ENCODE measurements around the gene ACOT7.
"Not testable (repeated sequence)": the region's sequence is repeated elsewhere in the genome, so short reads cannot be mapped to it uniquely, and the experiment has no call there.

The ACOT7 gene

DNA sequence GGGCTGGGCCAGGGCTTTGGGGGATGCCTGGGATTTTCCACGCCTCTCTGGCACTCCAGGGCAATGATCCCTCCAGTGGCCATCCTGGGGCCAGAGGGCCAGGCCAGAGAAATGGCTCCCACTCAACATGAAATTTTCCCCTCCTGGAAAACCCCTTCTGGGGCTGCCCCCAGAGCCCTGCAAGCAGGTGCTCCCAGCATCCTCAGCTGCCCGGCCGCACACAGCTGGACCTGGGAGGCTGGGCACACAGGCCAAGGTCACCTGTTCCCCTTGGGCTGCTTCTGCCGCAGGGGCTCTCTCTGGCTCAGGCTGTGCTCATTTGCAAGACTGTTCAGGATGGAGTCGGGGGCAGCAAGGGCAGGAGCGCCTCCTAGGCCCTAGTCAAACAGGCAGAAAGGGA lies 34.9 kb upstream of the ACOT7 start:
- H3K4me3 ChIP-seq (ENCODE audit: low read length); H3K36me3 ChIP-seq (ENCODE audit: insufficient read depth, low read length); H2AFZ ChIP-seq (ENCODE audit: low read depth, low read length); H3K9me3 ChIP-seq (ENCODE audit: low read length); H3K4me1 ChIP-seq (ENCODE audit: insufficient read depth, low read length): not testable (repeated sequence)
- H3K27me3 ChIP-seq (ENCODE audit: insufficient read depth, low read length), result peaks cover 62% of the 10 kb centered on the region

DNA sequence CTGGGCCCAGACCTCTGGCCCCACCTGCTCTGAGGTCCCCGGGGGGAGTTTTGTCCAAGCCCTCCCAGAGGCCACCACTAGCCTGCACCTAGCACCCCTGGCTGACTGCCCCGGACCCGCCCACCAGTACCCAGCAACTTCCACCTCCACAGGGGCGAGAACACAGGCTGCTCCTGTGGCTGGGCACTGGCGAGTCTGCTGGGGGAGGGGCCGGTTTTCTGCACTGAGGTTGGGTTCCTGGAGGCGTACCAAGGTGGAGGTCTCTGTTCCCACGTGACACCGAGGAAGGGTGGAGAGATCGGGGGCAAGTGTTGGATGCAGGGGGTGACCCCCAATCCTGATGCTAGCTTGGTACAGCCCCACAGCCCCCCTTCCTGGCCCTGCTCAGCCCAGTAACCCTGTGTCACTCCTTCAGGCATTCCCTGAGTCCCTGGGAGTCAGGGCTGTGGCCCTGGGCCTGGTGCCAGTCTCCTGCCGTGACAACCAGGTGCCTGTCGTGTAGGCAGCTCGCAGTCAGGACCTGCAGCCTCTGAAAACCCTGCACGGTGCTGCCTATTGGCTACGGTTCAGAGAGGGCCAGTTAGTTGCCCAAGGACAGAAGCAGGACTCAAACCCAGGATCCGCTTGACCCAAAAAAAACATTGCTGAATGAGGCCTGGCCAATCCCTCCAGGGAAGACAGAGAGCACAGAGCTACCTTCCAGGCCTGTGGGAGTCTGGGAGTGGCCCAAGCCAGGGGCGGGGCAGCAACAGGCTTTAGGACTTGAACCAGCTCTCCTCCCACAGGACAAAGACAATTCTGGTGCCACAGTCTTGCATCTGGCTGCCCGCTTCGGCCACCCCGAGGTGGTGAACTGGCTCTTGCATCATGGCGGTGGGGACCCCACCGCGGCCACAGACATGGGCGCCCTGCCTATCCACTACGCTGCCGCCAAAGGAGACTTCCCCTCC lies 34.1 kb upstream of the ACOT7 start:
- no peaks in the 10 kb centered on the region for H3K9me3 ChIP-seq (ENCODE audit: low read length)
- no peaks in the 10 kb centered on the region for H3K36me3 ChIP-seq (ENCODE audit: insufficient read depth, low read length)
- H2AFZ ChIP-seq (ENCODE audit: low read depth, low read length), result no peak overlapping the region
- H3K27me3 ChIP-seq (ENCODE audit: insufficient read depth, low read length), result peaks cover 69% of the 10 kb centered on the region
- peaks cover 7% of the 10 kb centered on the region for H3K4me1 ChIP-seq (ENCODE audit: insufficient read depth, low read length)
- no peak overlapping the region for H3K4me3 ChIP-seq (ENCODE audit: low read length)

DNA sequence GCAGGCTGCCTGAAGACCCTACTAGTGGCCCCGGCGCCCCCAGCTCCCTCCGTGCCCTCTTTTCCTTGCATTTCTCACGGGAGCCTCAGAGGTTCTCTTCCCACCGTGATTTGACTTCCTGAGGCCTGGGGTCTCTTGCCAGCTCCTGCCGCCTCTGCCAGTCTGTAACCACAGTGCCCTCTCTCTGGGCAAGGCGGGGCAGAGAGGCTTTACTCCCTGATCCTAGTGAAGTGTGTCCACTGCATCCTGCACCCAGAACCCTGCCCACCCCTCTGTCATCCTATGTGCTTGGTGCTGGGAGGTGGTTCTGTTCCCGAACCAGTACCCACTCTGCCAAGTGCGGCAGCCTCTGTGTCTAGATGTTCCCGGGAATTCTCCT lies 33.4 kb upstream of the ACOT7 start:
- Histone ChIP-seq H3K9me3 (ENCODE audit: low read length) (no peaks in the 10 kb centered on the region), H3K27me3 (ENCODE audit: insufficient read depth, low read length) (peaks cover 72% of the 10 kb centered on the region), H3K36me3 (ENCODE audit: insufficient read depth, low read length) (no peaks in the 10 kb centered on the region), H3K4me3 (ENCODE audit: low read length) (no peak overlapping the region), H3K4me1 (ENCODE audit: insufficient read depth, low read length) (peaks cover 7% of the 10 kb centered on the region), H2AFZ (ENCODE audit: low read depth, low read length) (no peak overlapping the region)

DNA sequence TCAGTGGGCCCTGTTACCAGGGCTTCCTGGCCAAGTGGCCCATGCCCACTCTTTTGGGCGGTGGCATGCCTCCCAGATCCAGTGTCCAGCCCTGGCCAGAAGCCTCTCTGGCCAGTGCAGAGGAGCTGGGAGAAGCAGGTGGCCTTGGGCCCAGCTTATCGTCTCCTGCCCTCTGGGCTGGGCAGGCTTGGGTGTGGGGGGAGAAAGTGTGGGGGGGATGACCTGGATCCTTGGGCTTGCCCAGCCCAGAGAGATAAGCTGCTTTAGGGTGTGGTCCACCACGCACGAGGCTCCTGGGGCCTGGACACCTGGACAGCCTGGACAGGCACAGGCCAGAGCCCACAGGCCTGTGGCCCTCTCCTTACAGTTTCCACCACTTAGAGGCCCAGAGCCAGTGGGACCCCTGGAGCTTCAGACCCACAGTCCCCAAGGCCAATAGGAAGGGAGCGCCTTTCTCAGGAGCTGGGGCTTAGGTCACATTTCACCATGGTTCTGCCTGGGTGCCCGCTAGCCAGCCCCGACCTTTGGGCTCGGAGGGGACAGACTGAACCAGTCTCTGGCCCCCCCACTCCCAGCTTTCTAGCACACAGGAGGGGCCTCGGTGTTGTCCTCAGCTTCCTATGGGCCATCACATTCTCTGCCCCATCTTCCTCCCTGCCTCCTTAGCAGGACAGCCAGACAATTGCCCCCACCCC lies 32.9 kb upstream of the ACOT7 start:
- peaks cover 7% of the 10 kb centered on the region for H3K4me1 ChIP-seq (ENCODE audit: insufficient read depth, low read length)
- H3K27me3 ChIP-seq (ENCODE audit: insufficient read depth, low read length), result peaks cover 78% of the 10 kb centered on the region
- H2AFZ ChIP-seq (ENCODE audit: low read depth, low read length), result no peak overlapping the region

GRCh38 chr1:6425658-6426057 lies 32.1 kb upstream of the ACOT7 start:
- H2AFZ ChIP-seq (ENCODE audit: low read depth, low read length), result no peak overlapping the region
- no peaks in the 10 kb centered on the region for H3K9me3 ChIP-seq (ENCODE audit: low read length)
- H3K4me3 ChIP-seq (ENCODE audit: low read length), result no peak overlapping the region
- no peaks in the 10 kb centered on the region for H3K36me3 ChIP-seq (ENCODE audit: insufficient read depth, low read length)
- peaks cover 7% of the 10 kb centered on the region for H3K4me1 ChIP-seq (ENCODE audit: insufficient read depth, low read length)
- H3K27me3 ChIP-seq (ENCODE audit: insufficient read depth, low read length), result peaks cover 80% of the 10 kb centered on the region

More for the DNA sequence above, 32.9 kb upstream of the ACOT7 start:
- H3K4me3 ChIP-seq (ENCODE audit: low read length), result no peak overlapping the region
- no peaks in the 10 kb centered on the region for H3K36me3 ChIP-seq (ENCODE audit: insufficient read depth, low read length)
- H3K9me3 ChIP-seq (ENCODE audit: low read length), result no peaks in the 10 kb centered on the region

DNA sequence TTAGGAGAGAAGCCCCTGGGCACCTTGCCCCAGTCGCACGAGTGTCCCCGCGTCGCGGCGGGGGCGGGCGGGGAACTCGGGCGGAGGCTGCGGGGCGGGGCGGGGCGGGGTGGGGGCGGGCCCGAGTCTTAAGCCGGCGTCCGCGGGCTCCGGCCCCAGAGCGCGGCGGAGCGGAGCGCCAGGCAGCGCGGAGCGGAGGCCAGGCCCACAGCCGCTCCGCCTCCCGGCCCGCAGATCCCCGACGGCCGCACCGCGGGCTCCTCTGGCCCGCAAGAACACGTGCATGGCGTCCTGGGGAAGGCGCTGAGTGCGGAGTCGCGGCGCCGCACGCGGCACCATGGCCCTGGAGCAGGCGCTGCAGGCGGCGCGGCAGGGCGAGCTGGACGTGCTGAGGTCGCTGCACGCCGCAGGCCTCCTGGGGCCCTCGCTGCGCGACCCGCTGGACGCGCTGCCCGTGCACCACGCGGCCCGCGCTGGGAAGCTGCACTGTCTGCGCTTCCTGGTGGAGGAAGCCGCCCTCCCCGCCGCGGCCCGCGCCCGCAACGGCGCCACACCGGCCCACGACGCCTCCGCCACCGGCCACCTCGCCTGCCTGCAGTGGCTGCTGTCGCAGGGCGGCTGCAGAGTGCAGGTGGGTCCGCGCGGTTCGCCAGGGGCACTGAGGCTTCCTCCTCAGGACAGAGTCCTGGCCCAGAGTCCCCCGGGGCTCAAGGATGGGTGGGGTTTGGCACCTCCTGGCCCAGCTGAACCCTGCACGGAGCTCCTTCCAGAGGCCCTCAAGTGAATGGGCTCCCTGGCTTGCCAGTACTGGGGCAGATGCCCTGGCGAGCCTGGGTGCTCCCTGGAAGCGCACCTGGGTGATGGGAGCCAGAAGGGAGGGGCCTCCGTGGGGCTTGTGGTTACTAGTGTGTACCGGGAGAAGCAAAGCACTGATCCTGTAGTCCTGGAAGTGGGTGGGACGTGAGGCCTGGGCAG lies 31.3 kb upstream of the ACOT7 start, which contains the start of gene ESPN:
TSS of gene ESPN (plus strand) at position 158 of the 975 bp plus-strand sequence. CDS start at position 338, 180 bp downstream.
- Histone ChIP-seq H3K9me3 (ENCODE audit: low read length) (no peaks in the 10 kb centered on the region), H3K27me3 (ENCODE audit: insufficient read depth, low read length) (peaks cover 80% of the 10 kb centered on the region), H3K36me3 (ENCODE audit: insufficient read depth, low read length) (no peaks in the 10 kb centered on the region), H2AFZ (ENCODE audit: low read depth, low read length) (no peak within 1 kb of the TSS), H3K4me1 (ENCODE audit: insufficient read depth, low read length) (peaks cover 7% of the 10 kb centered on the region), H3K4me3 (ENCODE audit: low read length) (no peak within 1 kb of the TSS)

GRCh38 chr1:6424000-6424565 lies 30.5 kb upstream of the ACOT7 start:
- Histone ChIP-seq H3K9me3 (ENCODE audit: low read length) (no peaks in the 10 kb centered on the region), H2AFZ (ENCODE audit: low read depth, low read length) (no peak overlapping the region), H3K4me1 (ENCODE audit: insufficient read depth, low read length) (peaks cover 6% of the 10 kb centered on the region), H3K36me3 (ENCODE audit: insufficient read depth, low read length) (no peaks in the 10 kb centered on the region), H3K4me3 (ENCODE audit: low read length) (no peak overlapping the region), H3K27me3 (ENCODE audit: insufficient read depth, low read length) (peaks cover 84% of the 10 kb centered on the region)

DNA sequence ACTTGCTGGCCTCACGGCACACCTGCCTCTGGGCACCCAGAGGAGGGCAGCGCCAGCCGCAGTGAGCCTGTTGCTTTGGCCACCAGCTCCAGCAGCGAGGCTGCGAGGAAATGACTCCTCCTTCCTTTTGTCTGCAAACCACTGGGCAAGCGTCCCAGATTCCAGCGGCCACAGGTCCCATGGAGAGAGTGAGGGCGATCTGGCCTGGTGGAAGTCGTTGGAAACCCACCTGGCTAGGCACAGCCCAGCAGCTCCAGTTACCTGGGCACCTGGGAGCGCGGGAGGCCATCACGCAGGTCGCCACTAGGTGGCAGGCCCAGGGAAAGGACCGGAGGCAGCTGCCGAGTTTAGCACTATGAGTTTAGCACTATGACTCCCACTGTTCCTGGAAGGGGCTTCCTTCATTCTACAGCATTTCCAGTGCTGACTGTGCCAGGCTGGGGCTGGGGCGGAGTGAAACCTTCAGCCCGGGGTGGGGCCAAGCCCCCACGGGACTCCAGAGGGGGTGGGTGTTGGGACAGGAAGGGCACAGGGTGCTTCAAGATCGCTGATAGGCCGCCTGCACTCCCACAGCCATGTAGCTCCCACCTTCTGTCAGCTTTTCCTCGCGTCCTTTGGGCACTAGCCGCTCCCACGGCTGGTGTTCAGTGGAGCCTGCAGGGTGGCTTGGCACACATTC lies 29.9 kb upstream of the ACOT7 start:
- Histone ChIP-seq H2AFZ (ENCODE audit: low read depth, low read length) (no peak overlapping the region), H3K9me3 (ENCODE audit: low read length) (no peaks in the 10 kb centered on the region), H3K36me3 (ENCODE audit: insufficient read depth, low read length) (no peaks in the 10 kb centered on the region), H3K4me1 (ENCODE audit: insufficient read depth, low read length) (peaks cover 6% of the 10 kb centered on the region), H3K4me3 (ENCODE audit: low read length) (no peak overlapping the region), H3K27me3 (ENCODE audit: insufficient read depth, low read length) (peaks cover 90% of the 10 kb centered on the region)

DNA sequence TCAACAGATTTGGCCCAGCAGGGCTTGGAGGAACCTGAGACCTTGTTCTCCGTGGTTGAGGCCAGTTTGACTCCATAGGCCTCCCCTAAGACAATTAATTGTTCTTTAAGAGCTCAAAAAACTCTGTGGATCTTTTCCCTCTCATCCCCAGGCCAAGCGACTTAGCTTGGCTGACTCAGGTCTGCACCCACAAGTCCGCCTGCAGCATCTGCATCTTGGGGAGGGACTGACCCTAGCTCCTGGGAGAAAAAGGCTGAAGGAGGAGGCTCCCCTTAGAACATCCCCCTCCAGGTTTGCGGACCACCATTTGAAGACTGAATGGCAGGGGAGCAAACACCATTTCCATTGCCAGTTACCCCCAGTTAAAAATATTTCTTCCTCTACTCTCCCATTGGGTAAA lies 27.7 kb upstream of the ACOT7 start:
- Histone ChIP-seq H3K4me1 (ENCODE audit: insufficient read depth, low read length) (peaks cover 6% of the 10 kb centered on the region), H3K4me3 (ENCODE audit: low read length) (no peak overlapping the region), H2AFZ (ENCODE audit: low read depth, low read length) (no peak overlapping the region), H3K9me3 (ENCODE audit: low read length) (peaks cover 5% of the 10 kb centered on the region), H3K27me3 (ENCODE audit: insufficient read depth, low read length) (peaks cover 91% of the 10 kb centered on the region), H3K36me3 (ENCODE audit: insufficient read depth, low read length) (no peaks in the 10 kb centered on the region)

DNA sequence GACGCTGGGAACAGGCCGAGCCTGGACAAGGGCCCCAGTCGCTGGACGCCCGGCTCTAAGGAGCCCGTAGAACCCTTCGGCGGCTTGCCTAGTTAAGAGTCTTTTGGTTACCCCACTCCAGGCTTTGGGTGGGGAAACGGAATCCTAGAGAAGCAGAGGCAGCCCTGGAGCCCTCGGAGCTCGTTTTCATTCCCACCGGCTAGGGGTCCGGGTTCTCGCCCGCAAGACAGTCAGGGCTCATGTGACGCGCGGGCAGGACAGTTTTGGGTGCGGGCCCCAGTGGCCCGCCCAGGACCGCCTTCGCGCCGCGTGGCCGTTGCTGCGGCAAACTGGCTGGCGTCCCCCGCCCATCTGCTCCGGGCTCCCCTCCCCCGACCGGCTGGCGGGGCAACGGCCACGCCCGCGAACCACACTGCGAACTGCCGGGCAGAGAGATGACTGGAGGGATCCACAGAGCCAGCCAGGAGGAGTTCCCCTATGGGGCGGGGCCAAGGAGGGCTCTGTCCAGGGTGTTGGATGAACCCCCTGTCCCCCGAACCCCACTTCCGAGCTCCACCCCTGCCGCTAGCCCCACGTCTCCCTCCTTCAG lies 27.0 kb upstream of the ACOT7 start:
- no peak overlapping the region for H2AFZ ChIP-seq (ENCODE audit: low read depth, low read length)
- no peaks in the 10 kb centered on the region for H3K36me3 ChIP-seq (ENCODE audit: insufficient read depth, low read length)
- H3K27me3 ChIP-seq (ENCODE audit: insufficient read depth, low read length), result peaks cover 88% of the 10 kb centered on the region
- H3K4me3 ChIP-seq (ENCODE audit: low read length), result no peak overlapping the region
- H3K9me3 ChIP-seq (ENCODE audit: low read length), result peaks cover 5% of the 10 kb centered on the region
- H3K4me1 ChIP-seq (ENCODE audit: insufficient read depth, low read length), result peaks cover 6% of the 10 kb centered on the region

GRCh38 chr1:6419804-6420453 lies 26.4 kb upstream of the ACOT7 start, which contains the start of gene HES2:
Gene HES2, minus strand, starts transcription at chr1:6419919. Its CDS starts 99 bp downstream, at chr1:6419820.
- H2AFZ ChIP-seq (ENCODE audit: low read depth, low read length), result no peak within 1 kb of the TSS
- peaks cover 86% of the 10 kb centered on the region for H3K27me3 ChIP-seq (ENCODE audit: insufficient read depth, low read length)
- H3K4me3 ChIP-seq (ENCODE audit: low read length), result no peak within 1 kb of the TSS
- H3K4me1 ChIP-seq (ENCODE audit: insufficient read depth, low read length), result peaks cover 6% of the 10 kb centered on the region
- H3K36me3 ChIP-seq (ENCODE audit: insufficient read depth, low read length), result no peaks in the 10 kb centered on the region
- peaks cover 5% of the 10 kb centered on the region for H3K9me3 ChIP-seq (ENCODE audit: low read length)
